ENCODE data around the gene PNMA3. TPM values are rescaled to one million over a fixed set of nuclear protein-coding genes. Genes with fewer than 3 reads are reported as not detected.

PNMA3 gene
- total and polyA plus RNA-seq, 2 of the 4 experiments (the other 2 are of a cell fraction) = 0.03 TPM; not detected in 1

GRCh38 chrX:153030801-153031200, 25.5 kb upstream of the PNMA3 start:
- DNase-seq = no peak
- WGBS, 2 experiments (ENCODE audit: extremely low coverage in 2 of 2, insufficient read length in 1 of 2) = 61% methylated on average over 4 of the region's 12 CpGs; no CpG with 5 or more reads in 1 of the 2 experiments
- POLR2A ChIA-PET (ENCODE audit: unreplicated experiment) = no interaction called here

More at GRCh38 chrX:153030801-153031200, 25.5 kb upstream of the PNMA3 start:
- Histone ChIP-seq H3K4me1 (ENCODE audit: control insufficient read depth, insufficient read depth, low read length) (no peaks in the 10 kb centered on the region), H3K9ac (ENCODE audit: low read depth, low read length) (no peak overlapping the region), H3K14ac (replicated peaks; ENCODE audit: low read depth, low read length) (no peak overlapping the region), H3K27me3 (ENCODE audit: control insufficient read depth, insufficient read depth, low read length) (no peaks in the 10 kb centered on the region; the same call in 1 of the 2 replicates), H3K9me3 (ENCODE audit: control insufficient read depth, insufficient read depth, low read length) (no peaks in the 10 kb centered on the region; the same call in none of the 2 replicates), H4K91ac (ENCODE audit: insufficient read depth, low read depth, low read length) (no peak overlapping the region), H3K23ac (ENCODE audit: low read depth, low read length) (no peak overlapping the region), H2BK120ac (ENCODE audit: low read depth, low read length) (no peak overlapping the region), H4K5ac (ENCODE audit: low read depth, low read length) (no peak overlapping the region), H2AFZ (replicated peaks; ENCODE audit: low read length, poor library complexity) (no peak overlapping the region), H3K4me3 (ENCODE audit: insufficient read depth, low read depth, low read length) (no peak overlapping the region), H3K79me1 (ENCODE audit: low read depth in 1 of 2, low read length in 2 of 2) (no peaks in the 10 kb centered on the region), H3K18ac (ENCODE audit: low read depth, low read length) (no peak overlapping the region), H2AK5ac (ENCODE audit: low read depth, low read length) (no peak overlapping the region), H2BK15ac (ENCODE audit: low read depth, low read length) (no peak overlapping the region), H4K20me1 (ENCODE audit: insufficient read depth, low read length) (no peaks in the 10 kb centered on the region), H2BK20ac (ENCODE audit: low read depth, low read length) (no peak overlapping the region), H2AK9ac (replicated peaks; ENCODE audit: low read depth, low read length, poor library complexity) (no peak overlapping the region), H3K4ac (ENCODE audit: low read depth, low read length) (no peak overlapping the region), H4K8ac (ENCODE audit: low read depth in 2 of 2, low read length in 2 of 2) (no peak overlapping the region), H2BK5ac (ENCODE audit: low read depth, low read length, poor library complexity, severe bottlenecking) (no peak overlapping the region), H3K4me2 (ENCODE audit: low read depth, low read length) (no peak overlapping the region), H3K56ac (ENCODE audit: extremely low read depth, insufficient read depth, low read length) (no peak overlapping the region), H3K36me3 (ENCODE audit: control insufficient read depth, insufficient read depth, low read length) (no peaks in the 10 kb centered on the region), H3K9me1 (ENCODE audit: insufficient read depth, low read length) (no peaks in the 10 kb centered on the region), H3K27ac (ENCODE audit: insufficient read depth, low read length) (no peak overlapping the region)
- BruUV-seq (replicated peaks) = no TSS peak
- in situ Hi-C loops (cut with MboI; ENCODE audit: low sequenced_read_pairs) (loop anchor here (25.0 kb wide), 1 partner anchor 432 kb away; the partner anchor contains the start of gene HAUS7), dilution Hi-C loops (cut with HindIII; ENCODE audit: low sequenced_read_pairs, unreplicated experiment) (no loop called here), intact Hi-C loops (cut with micrococcal nuclease) (loop anchor here (5.0 kb wide), 1 partner anchor 636 kb away; no protein-coding TSS in a partner anchor)
- no peak for TF ChIP-seq MAFK (IDR thresholded peaks at IDR 0.05; ENCODE audit: low read depth, low read length)
- no peak for TF ChIP-seq RFX5 (IDR thresholded peaks at IDR 0.05; ENCODE audit: low read depth, low read length)
- TF ChIP-seq MXI1 (IDR thresholded peaks at IDR 0.05; ENCODE audit: borderline replicate concordance, low read depth, low read length) = no peak
- no peak for TF ChIP-seq BHLHE40 (IDR thresholded peaks at IDR 0.05; ENCODE audit: low read depth, low read length)
- no peak for TF ChIP-seq MAZ (IDR thresholded peaks at IDR 0.05; ENCODE audit: borderline replicate concordance, low read depth, low read length)
- TF ChIP-seq POLR2A (IDR thresholded peaks at IDR 0.05; ENCODE audit: low read depth, low read length) = no peak
- TF ChIP-seq CEBPB (IDR thresholded peaks at IDR 0.05; ENCODE audit: low read depth, low read length) = no peak
- TF ChIP-seq ELK1 (IDR thresholded peaks at IDR 0.05; ENCODE audit: borderline replicate concordance, low read depth, low read length) = no peak
- TF ChIP-seq NFE2L2 (IDR thresholded peaks at IDR 0.05; ENCODE audit: low read depth, low read length) = no peak
- no peak for TF ChIP-seq CTCF (conservative IDR thresholded peaks at IDR 0.05; ENCODE audit: low read depth, low read length)
- TF ChIP-seq USF2 (IDR thresholded peaks at IDR 0.05; ENCODE audit: low read depth, low read length) = no peak
- no peak for TF ChIP-seq CHD1 (IDR thresholded peaks at IDR 0.05; ENCODE audit: low read depth, low read length)
- TF ChIP-seq RCOR1 (IDR thresholded peaks at IDR 0.05; ENCODE audit: insufficient replicate concordance, low read length) = no peak
- no peak for TF ChIP-seq RAD21 (IDR thresholded peaks at IDR 0.05; ENCODE audit: low read length)
- no peak for TF ChIP-seq FOS (IDR thresholded peaks at IDR 0.05; ENCODE audit: low read depth, low read length)
- TF ChIP-seq SMC3 (IDR thresholded peaks at IDR 0.05; ENCODE audit: low read depth, low read length) = no peak
- ATAC-seq (ENCODE audit: low read depth) = no peak
- CTCF ChIA-PET = no interaction called here
